ENCODE results near the gene C1orf216. TPM values are rescaled to one million over a fixed set of nuclear protein-coding genes. Genes with fewer than 3 reads are reported as not detected.

The C1orf216 gene, protein sequence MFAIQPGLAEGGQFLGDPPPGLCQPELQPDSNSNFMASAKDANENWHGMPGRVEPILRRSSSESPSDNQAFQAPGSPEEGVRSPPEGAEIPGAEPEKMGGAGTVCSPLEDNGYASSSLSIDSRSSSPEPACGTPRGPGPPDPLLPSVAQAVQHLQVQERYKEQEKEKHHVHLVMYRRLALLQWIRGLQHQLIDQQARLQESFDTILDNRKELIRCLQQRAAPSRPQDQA
- total RNA-seq: 10 to 100 TPM in 3 of 4 donors, 1 to 10 TPM in 1; 6.4 to 14.8 (median 12.5) TPM

DNA sequence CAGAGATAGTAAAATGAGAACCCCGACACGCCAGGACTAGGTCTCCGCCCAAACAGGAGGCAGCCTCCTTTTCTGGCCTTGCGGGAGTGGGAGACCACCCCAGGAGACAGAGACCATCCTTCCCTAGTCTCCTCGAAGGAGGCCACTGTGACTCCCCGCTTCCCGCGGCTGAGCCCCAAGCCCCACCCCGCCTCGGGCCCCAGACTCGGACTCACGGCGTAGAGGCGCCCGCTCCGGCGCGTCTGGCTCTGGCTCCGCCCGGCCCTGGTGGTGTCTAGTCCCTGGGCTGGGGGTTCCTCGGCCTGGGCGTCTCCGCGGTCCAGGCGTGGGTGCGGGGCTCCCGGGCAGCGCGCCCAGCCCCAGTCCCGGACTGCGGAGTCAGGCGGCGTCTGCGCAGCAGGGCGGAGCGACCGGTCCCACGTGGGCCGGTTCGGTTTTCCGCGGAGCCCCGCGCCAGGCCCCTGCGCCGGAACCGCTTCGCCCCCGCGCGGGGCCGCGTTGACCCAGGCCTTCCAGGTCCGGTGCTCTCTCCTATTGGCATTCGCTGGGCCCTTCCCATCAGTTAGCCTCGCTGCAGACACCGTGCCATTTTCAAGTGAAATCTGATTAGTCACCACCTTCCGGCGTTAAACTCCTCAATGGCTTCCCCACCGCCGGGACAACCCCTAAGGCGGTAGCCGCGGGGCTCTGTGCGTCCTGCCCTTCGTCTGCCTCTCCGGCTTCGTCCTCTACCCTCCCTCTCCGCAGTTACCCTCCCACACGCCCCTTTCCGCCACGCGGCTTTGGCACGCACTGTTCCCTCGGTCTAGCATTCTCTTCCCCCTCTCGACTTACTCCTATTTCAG, at the start of gene C1orf216:
TSS of gene C1orf216 (minus strand) at position 393 of the 845 bp plus-strand sequence. CDS start 2,563 bp downstream, outside the sequence.
- TF ChIP-seq, protein P1, sequence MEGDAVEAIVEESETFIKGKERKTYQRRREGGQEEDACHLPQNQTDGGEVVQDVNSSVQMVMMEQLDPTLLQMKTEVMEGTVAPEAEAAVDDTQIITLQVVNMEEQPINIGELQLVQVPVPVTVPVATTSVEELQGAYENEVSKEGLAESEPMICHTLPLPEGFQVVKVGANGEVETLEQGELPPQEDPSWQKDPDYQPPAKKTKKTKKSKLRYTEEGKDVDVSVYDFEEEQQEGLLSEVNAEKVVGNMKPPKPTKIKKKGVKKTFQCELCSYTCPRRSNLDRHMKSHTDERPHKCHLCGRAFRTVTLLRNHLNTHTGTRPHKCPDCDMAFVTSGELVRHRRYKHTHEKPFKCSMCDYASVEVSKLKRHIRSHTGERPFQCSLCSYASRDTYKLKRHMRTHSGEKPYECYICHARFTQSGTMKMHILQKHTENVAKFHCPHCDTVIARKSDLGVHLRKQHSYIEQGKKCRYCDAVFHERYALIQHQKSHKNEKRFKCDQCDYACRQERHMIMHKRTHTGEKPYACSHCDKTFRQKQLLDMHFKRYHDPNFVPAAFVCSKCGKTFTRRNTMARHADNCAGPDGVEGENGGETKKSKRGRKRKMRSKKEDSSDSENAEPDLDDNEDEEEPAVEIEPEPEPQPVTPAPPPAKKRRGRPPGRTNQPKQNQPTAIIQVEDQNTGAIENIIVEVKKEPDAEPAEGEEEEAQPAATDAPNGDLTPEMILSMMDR (IDR thresholded peaks at IDR 0.05; ENCODE audit: low read depth): no peak

DNA sequence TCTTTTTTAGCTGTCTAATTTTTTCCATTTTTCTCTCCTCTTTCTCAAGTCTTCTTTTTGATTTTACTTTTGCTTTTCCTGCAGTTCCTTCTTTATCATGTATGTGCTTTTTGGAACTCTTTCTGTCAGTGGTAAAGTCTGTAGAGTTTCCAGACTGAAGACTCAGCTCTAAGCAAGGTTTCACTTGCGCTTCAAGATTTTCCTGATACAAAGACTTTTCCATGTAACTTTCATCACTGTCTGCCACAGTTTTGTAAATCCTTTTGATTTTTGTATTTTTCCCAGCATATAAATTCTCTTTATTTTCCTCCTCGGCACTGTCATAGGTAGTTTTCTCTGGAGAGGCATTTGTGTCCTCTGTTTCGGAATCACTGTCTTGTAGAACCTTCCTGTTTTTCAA, 45.6 kb upstream of the C1orf216 start:
- TF ChIP-seq, protein P1 (IDR thresholded peaks at IDR 0.05; ENCODE audit: low read depth): no peak

DNA sequence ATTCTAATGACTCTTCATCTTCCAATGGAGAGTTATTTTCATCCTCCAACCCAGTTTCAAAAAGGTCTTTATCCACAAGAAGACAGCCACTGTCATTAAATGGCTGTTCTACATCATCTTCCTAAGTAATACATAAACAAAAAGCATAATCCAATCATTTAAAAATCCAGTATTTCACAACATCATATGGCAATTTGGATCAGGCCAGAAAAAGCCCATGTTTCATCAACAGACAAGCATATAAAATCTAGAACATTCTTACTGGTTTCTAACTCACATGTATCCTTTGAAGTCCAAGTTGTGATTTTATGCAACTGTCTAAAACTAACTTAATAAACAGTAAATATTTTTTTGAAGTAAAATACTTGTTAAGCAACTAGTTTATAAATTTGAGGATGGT, 44.5 kb upstream of the C1orf216 start:
- TF ChIP-seq, protein P1 (IDR thresholded peaks at IDR 0.05; ENCODE audit: low read depth): no peak

DNA sequence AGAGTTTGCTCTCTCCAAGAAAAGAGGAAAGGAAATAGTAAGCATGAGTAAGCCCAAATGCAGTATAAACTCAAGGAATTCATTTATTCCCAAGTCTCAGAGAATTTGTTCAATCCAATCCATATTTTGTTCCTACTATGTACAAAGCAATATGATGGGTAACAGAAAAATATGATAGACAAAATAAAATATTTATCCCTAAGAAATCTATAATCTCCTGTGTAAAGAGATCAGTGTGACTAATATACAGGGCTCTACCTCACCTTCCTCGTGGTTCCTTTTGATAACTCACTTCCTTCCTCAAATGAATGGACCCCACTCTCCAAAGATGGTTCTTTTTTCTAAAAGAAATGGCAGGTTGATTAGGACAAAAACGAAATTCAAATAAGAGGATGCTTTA, 43.5 kb upstream of the C1orf216 start:
- TF ChIP-seq, protein P1 (IDR thresholded peaks at IDR 0.05; ENCODE audit: low read depth): no peak

DNA sequence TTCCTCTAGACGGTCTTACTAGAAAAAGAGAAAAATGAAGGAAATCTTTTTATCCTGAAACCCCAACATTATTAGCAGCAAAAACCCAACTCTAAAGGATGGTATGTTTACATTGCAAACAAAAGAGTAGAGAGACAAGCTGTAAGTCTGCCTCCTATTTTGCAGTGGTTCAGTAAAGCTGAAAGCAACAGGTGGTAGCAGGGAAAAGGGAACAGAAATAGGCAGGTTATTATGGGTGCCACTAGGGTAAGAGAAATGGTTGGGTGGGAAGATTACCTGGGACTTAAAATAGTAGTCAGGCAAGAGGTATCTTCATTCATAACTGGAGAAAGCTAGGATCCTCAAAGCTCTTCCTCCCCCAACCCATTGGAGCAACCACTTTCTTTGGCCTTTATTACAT, 37.4 kb upstream of the C1orf216 start:
- TF ChIP-seq, protein P1 (IDR thresholded peaks at IDR 0.05; ENCODE audit: low read depth): no peak

DNA sequence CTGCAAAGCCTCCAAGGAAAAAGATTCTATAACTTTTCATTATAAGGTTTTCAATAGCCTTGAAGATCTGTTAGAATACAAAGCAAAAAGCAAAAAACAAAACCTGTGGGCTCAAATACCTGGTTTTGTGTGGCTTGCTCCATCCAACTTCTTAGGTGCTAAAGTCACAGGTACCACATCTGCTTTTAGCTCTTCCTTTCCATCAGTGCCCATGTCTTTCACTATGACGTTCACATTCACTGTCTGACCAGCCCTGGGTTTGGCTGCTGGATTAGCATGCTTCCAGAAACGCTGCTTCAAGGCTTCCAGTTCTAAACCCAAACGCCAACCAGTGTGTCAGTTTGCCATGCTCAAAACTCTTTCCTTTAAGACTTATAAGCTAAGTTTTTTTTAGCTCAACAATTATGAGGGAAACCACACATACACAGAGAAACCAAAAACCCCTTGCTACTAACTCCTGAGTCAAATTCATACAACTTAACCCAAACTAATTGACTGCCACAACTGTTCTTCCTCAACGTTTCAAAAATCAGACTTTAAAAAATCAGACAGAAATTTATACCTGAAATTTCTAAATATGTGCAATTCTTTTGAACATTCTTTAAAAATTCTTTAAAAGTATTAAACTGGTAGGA, 35.1 kb upstream of the C1orf216 start:
- TF ChIP-seq, protein P1 (IDR thresholded peaks at IDR 0.05; ENCODE audit: low read depth): no peak

DNA sequence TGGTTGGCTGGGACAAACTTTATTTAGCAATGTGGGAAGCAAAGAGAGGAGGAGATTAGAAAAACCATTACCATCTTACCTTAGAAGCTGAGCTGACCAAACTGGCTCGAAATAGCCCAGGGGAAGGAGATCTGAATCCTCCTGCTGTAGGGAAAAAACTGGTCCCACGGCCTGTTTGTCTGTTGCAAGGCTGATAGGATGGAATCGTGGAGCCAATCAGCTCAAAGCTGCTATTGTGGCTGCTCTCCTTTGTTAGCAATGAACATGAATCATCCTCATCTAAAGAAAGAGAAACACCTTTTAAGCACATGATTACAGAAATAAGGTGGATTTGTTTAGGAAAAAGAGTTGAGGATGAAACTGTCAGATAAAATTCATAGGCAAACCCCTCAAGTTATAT, 29.6 kb upstream of the C1orf216 start:
- TF ChIP-seq, protein P1 (IDR thresholded peaks at IDR 0.05; ENCODE audit: low read depth): no peak

All from subcutaneous adipose tissue (tissue), 4 donors.